ENCODE data around the gene ATP6V1F. TPM values are rescaled to one million over a fixed set of nuclear protein-coding genes. Genes with fewer than 3 reads are reported as not detected.

ATP6V1F gene
- total RNA-seq, 4 donors from 2014 or later = 67.7 to 101 (median 84.5) TPM

- H3K27ac ChIP-seq = no peak overlapping the region
- no peak overlapping the region for H3K4me3 ChIP-seq
- no peak for TF ChIP-seq POLR2AphosphoS5 (IDR thresholded peaks at IDR 0.05)
- no peak for TF ChIP-seq POLR2A (IDR thresholded peaks at IDR 0.05)
- TF ChIP-seq EP300 (IDR thresholded peaks at IDR 0.05) = no peak
- TF ChIP-seq, protein P1, sequence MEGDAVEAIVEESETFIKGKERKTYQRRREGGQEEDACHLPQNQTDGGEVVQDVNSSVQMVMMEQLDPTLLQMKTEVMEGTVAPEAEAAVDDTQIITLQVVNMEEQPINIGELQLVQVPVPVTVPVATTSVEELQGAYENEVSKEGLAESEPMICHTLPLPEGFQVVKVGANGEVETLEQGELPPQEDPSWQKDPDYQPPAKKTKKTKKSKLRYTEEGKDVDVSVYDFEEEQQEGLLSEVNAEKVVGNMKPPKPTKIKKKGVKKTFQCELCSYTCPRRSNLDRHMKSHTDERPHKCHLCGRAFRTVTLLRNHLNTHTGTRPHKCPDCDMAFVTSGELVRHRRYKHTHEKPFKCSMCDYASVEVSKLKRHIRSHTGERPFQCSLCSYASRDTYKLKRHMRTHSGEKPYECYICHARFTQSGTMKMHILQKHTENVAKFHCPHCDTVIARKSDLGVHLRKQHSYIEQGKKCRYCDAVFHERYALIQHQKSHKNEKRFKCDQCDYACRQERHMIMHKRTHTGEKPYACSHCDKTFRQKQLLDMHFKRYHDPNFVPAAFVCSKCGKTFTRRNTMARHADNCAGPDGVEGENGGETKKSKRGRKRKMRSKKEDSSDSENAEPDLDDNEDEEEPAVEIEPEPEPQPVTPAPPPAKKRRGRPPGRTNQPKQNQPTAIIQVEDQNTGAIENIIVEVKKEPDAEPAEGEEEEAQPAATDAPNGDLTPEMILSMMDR (IDR thresholded peaks at IDR 0.05) = no peak
- peaks cover 0 to 10% (median 0%) of the 10 kb centered on the region in 3 donors for H3K4me1 ChIP-seq
- no peaks in the 10 kb centered on the region for H3K9me3 ChIP-seq
- H3K27me3 ChIP-seq = peaks cover 29% of the 10 kb centered on the region
- WGBS, 2 donors (ENCODE audit: low coverage in 1 of 2) = 80 to 91% methylated on average over 1 to 4 of the region's 6 CpGs
- no peaks in the 10 kb centered on the region for H3K36me3 ChIP-seq
- no peak for ATAC-seq
Observed at GRCh38 chr7:128894101-128894440, 31.4 kb downstream of the ATP6V1F start.

DNA sequence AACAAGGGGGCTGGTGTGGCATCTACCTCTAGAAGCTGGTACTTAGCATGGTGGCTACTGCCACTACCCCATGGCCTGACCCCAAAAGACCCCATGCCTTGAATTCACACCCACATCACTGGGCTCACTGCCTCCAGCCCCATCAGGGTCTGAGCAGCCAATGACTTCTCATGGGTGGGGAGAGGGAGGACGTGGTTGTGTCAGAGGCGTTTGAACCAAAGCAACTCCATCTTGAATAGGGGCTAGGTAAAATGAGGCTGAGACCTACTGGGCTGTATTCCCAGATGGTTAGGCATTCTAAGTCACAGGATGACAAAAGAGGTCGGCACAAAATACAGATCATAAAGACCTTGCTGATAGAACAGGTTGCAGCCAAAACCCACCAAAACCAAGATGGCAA is 32.7 kb downstream of the ATP6V1F start:
- Histone ChIP-seq H3K4me3 (no peak overlapping the region), H3K9me3 (no peaks in the 10 kb centered on the region), H3K27ac (no peak overlapping the region), H3K27me3 (peaks cover 24% of the 10 kb centered on the region), H3K36me3 (no peaks in the 10 kb centered on the region), H3K4me1 (peaks cover 0 to 10% (median 0%) of the 10 kb centered on the region in 3 donors)
- 72% methylated on average over 2 of the region's 3 CpGs; no CpG with 5 or more reads in 1 of the 2 donors for WGBS, 2 donors (ENCODE audit: low coverage in 1 of 2)
- no peak for ATAC-seq
- no peak for TF ChIP-seq POLR2A (IDR thresholded peaks at IDR 0.05)

- Histone ChIP-seq H3K27me3 (peaks cover 8% of the 10 kb centered on the region), H3K4me1 (no peaks in the 10 kb centered on the region), H3K36me3 (no peaks in the 10 kb centered on the region), H3K27ac (no peak overlapping the region), H3K9me3 (no peaks in the 10 kb centered on the region), H3K4me3 (no peak overlapping the region)
- no peak for ATAC-seq
- TF ChIP-seq, protein P1 (IDR thresholded peaks at IDR 0.05) = no peak
- TF ChIP-seq EP300 (IDR thresholded peaks at IDR 0.05) (no peak), POLR2A (IDR thresholded peaks at IDR 0.05) (no peak), POLR2AphosphoS5 (IDR thresholded peaks at IDR 0.05) (no peak)
Observed at GRCh38 chr7:128899392-128899791, 36.7 kb downstream of the ATP6V1F start.

GRCh38 chr7:128900237-128900636 is 37.6 kb downstream of the ATP6V1F start:
- H3K4me1 ChIP-seq = no peaks in the 10 kb centered on the region
- WGBS, 2 donors (ENCODE audit: low coverage in 1 of 2) = 47 to 50% methylated on average over 1 of the region's 1 CpG
- TF ChIP-seq EP300 (IDR thresholded peaks at IDR 0.05) (no peak), POLR2A (IDR thresholded peaks at IDR 0.05) (no peak), POLR2AphosphoS5 (IDR thresholded peaks at IDR 0.05) (no peak)
- TF ChIP-seq, protein P1 (IDR thresholded peaks at IDR 0.05) = no peak
- ATAC-seq = no peak
- H3K27me3 ChIP-seq = peaks cover 8% of the 10 kb centered on the region
- no peaks in the 10 kb centered on the region for H3K36me3 ChIP-seq
- no peaks in the 10 kb centered on the region for H3K9me3 ChIP-seq
- no peak overlapping the region for H3K27ac ChIP-seq
- H3K4me3 ChIP-seq = no peak overlapping the region

DNA sequence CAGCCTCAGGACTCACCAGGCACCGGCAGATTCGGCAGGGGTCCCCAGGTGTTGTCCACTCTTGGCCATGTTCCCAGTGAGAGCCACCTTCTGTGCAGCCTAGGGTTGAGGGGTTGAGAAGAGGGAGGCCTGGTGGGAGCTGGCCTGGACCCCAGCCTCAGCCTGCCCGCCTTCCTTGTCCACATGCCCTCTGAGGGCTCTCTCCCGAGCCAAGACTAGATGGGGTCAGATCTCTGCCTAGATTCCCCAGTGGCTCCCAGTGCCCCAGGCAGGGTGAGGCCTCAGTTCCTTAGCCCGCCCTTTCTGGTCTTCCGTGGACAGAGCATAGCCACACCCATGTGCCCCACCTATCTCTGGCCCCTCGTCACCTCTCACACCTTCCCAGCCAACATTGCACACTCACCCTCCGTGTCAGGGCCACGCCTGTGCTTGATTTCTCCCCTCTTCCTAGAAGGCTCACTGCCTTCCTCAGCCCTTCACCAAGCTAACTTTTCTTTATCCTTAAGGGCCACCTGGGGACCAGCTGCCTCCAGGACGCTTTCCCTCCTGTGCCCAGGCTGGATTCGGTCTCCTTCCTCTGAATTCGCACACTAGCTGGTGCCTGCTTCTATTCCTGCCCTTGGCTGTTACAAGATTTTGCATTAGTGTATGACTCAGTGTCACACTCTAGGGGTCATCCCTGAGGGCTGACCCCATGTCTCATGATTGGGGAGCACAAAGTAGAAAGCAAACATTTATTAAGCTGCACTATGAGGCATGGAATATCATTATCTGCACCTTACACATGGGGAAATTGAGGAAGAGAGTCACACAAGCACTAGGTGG is 40.3 kb downstream of the ATP6V1F start:
- no peak for ATAC-seq
- Histone ChIP-seq H3K4me3 (no peak overlapping the region), H3K27me3 (peaks cover 30% of the 10 kb centered on the region), H3K4me1 (no peaks in the 10 kb centered on the region), H3K36me3 (no peaks in the 10 kb centered on the region), H3K9me3 (no peaks in the 10 kb centered on the region), H3K27ac (no peak overlapping the region)
- no peak for TF ChIP-seq POLR2AphosphoS5 (IDR thresholded peaks at IDR 0.05)
- no peak for TF ChIP-seq EP300 (IDR thresholded peaks at IDR 0.05)
- TF ChIP-seq, protein P1 (IDR thresholded peaks at IDR 0.05) = no peak
- no peak for TF ChIP-seq POLR2A (IDR thresholded peaks at IDR 0.05)
- 73% methylated on average over 8 of the region's 12 CpGs; no CpG with 5 or more reads in 1 of the 2 donors for WGBS, 2 donors (ENCODE audit: low coverage in 1 of 2)

Measured in gastroesophageal sphincter (tissue), 4 donors.